Cardiac muscle cell (in vitro differentiated cells and primary cell): ENCODE data around the gene GMPS. TPM values are rescaled to one million over a fixed set of nuclear protein-coding genes. Genes with fewer than 3 reads are reported as not detected.

Experiments used
- DNase-seq, 2 donors: peaks; one replicate each; pipeline versions ENCODE4 v3.0.0 to v3.0.0-alpha.2; 2010 to 2017; ENCODE audit warnings: low read depth in 1 of 2, low spot score in 1 of 2
- H3K27ac ChIP-seq: fragments of 200-600 bp; sonication (generic); 2 replicates; pipeline ENCODE4 v1.5.1; 2016
- H3K27me3 ChIP-seq: fragments of 200-600 bp; sonication (generic); 2 replicates; pipeline ENCODE4 v1.6.0; 2016; ENCODE audit warnings: control low read depth
- H3K36me3 ChIP-seq: fragments of 200-600 bp; sonication (generic); 2 replicates; pipeline ENCODE4 v1.5.1; 2016; ENCODE audit warnings: control low read depth
- H3K4me1 ChIP-seq: fragments of 200-600 bp; sonication (generic); 2 replicates; pipeline ENCODE4 v1.8.1; 2017; ENCODE audit warnings: low read depth, mild to moderate bottlenecking, mixed run types
- H3K4me3 ChIP-seq: fragments of 200-600 bp; sonication (generic); 2 replicates; pipeline ENCODE4 v1.5.1; 2016; ENCODE audit warnings: mild to moderate bottlenecking
- H3K9me3 ChIP-seq: fragments of 200-600 bp; sonication (generic); 2 replicates; pipeline ENCODE4 v1.5.1; 2017; ENCODE audit warnings: low read depth, mild to moderate bottlenecking, control low read depth
- polyA plus RNA-seq: library from polyadenylated mRNA; unstranded; fragments of >200 nt; fragmentation: Nextera tagmentation; extraction: Ambion mirVana; gene quantifications from 2 replicates; pipeline ENCODE4 v1.2.1, GENCODE V29; 2016
- total RNA-seq: library from RNA; depleted of rRNA; stranded (reverse); fragments of >200 nt; gene quantifications from 2 replicates; pipeline ENCODE4 v1.2.3, GENCODE V29; 2016
- TF ChIP-seq, protein P1 (sequence below): IDR thresholded peaks from 2 replicates; pipeline ENCODE4 v1.5.1; 2012; ENCODE audit warnings: low read depth, mild to moderate bottlenecking, low read length

Gene GMPS
- total and polyA plus RNA-seq, 2 experiments from 2014 or later = 44.9 to 83.1 TPM

DNA sequence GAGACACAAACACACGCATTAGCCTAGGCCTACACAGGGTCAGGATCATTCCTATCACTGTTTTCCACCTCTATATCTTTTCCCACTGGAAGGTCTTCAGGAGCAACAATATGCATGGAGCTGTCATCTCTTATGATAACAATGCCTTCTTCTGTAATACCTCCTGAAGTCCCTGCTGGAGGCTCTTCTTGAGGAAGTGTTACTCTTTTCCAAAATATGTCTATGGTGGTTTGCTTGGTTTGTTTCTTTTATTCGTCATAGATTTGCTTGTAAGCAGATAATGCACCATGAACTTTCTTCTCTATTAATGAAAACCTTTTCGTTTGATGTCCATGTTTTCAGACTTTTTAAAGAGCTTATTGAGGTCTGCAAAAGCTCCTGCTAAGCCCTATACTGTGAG, 109.3 kb downstream of the GMPS start:
- H3K27ac ChIP-seq = no peak overlapping the region
- H3K9me3 ChIP-seq = no peaks in the 10 kb centered on the region
- no peaks in the 10 kb centered on the region for H3K27me3 ChIP-seq
- H3K4me1 ChIP-seq = no peaks in the 10 kb centered on the region
- TF ChIP-seq, protein P1, sequence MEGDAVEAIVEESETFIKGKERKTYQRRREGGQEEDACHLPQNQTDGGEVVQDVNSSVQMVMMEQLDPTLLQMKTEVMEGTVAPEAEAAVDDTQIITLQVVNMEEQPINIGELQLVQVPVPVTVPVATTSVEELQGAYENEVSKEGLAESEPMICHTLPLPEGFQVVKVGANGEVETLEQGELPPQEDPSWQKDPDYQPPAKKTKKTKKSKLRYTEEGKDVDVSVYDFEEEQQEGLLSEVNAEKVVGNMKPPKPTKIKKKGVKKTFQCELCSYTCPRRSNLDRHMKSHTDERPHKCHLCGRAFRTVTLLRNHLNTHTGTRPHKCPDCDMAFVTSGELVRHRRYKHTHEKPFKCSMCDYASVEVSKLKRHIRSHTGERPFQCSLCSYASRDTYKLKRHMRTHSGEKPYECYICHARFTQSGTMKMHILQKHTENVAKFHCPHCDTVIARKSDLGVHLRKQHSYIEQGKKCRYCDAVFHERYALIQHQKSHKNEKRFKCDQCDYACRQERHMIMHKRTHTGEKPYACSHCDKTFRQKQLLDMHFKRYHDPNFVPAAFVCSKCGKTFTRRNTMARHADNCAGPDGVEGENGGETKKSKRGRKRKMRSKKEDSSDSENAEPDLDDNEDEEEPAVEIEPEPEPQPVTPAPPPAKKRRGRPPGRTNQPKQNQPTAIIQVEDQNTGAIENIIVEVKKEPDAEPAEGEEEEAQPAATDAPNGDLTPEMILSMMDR = no peak
- H3K4me3 ChIP-seq = no peak overlapping the region
- no peaks in the 10 kb centered on the region for H3K36me3 ChIP-seq
- DNase-seq = no peak

DNA sequence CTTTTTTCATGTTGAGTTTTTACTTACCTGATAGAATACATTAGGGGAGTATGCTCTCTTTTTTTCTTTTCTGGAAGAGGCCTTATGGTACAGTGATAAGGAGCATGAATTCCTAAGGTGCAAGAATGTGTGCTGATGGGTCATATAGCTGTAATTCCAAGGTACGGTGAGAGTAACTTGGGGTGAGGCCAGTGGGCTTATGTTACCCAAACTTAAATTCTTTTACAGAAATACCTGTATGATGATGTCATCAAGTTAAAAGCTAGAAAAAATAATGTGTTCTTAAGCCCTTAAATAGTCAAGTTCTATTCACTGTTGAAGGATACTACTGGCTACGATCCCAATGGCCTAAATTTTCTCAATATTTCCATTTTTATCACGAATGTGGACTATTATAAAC, 111.2 kb downstream of the GMPS start:
- Histone ChIP-seq H3K4me1 (no peaks in the 10 kb centered on the region), H3K4me3 (no peak overlapping the region), H3K36me3 (no peaks in the 10 kb centered on the region), H3K27ac (no peak overlapping the region), H3K9me3 (no peaks in the 10 kb centered on the region), H3K27me3 (no peaks in the 10 kb centered on the region)
- TF ChIP-seq, protein P1 = no peak
- peak in 1 of 2 donors; percentile 3 for DNase-seq

DNA sequence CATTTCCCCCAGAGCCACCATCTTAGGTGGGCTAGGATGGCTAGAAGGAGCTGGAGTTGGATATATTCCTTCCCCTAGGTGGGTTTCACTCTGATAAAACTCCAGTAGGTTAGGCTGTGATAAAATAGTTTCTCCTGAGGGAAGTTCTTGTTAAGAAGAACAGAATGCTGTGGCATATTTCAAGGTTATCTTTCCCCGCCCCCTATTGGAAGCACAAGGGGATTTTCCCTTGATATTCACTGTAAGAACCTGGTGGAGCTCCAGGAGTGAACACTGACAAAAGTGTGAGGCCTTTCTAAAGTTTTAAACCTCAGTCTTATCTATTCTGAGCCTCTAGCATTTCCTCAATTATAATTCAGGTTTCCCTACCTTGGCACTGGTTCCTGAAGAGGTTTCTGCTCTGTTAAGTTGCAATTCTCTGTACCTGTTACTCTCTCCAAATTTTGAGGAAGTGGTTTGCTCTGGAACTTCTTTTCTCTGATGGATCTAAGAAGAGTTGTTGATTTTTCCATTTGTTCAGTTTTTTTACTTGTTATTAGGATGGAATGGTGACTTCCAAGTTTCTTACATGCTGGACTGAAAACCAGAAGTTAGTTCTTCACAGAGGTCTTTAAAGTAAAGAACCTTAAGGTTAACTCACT, 113.5 kb downstream of the GMPS start:
- H3K4me1 ChIP-seq = no peaks in the 10 kb centered on the region
- H3K27me3 ChIP-seq = no peaks in the 10 kb centered on the region
- peak; percentile 13 to 31 for DNase-seq
- no peak overlapping the region for H3K27ac ChIP-seq
- no peaks in the 10 kb centered on the region for H3K9me3 ChIP-seq
- TF ChIP-seq, protein P1 = no peak
- no peaks in the 10 kb centered on the region for H3K36me3 ChIP-seq
- no peak overlapping the region for H3K4me3 ChIP-seq

DNA sequence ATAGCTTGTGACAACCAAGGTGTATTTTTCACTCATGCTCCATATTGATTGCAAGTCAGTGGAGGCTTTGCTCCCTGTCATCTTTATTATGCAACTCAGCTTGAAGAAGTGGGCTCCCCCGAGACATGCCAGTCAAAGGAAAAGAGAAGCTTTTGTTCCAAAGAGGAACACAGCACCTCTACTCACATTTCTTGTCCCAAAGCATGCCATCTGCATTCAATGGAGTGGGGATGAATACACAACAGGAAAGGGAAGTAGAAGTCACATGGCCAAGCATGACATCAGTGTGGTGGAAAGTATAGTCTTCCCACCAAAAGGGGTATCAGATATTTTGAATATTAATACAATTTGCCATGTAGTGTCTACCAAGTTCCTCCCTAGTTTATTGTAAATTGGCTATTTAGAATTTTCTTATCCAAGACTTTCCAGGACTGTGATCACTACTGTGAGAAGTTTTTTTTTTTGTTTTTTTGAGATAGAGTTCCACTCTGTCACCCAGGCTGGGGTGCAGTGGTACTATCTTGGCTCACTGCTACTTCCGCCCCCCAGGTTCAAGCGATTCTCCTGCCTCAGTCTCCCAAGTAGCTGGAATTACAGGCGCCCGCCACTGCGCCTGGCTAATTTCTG, 114.5 kb downstream of the GMPS start:
- H3K27ac ChIP-seq = no peak overlapping the region
- no peak overlapping the region for H3K4me3 ChIP-seq
- TF ChIP-seq, protein P1 = no peak
- H3K4me1 ChIP-seq = no peaks in the 10 kb centered on the region
- DNase-seq = no peak
- H3K36me3 ChIP-seq = no peaks in the 10 kb centered on the region
- no peaks in the 10 kb centered on the region for H3K9me3 ChIP-seq
- H3K27me3 ChIP-seq = no peaks in the 10 kb centered on the region

DNA sequence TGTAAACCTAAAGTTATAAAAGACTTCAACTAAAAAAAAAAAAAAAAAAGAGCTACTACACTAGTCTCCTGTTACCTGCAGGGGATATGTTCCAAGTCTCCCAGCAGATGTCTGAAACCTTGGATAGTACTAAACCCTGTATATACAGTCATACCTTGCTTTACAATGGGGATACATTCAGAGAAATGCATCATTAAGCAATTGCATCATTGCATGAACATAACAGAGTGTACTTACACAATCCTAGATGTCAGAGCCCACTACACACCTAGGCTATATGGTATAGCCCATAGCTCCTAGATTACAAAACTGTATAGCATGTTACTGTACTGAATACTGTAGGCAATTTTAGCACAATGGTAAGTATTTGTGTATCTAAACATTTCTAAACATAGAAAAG, 119.1 kb downstream of the GMPS start:
- Histone ChIP-seq H3K9me3 (no peaks in the 10 kb centered on the region), H3K4me1 (no peaks in the 10 kb centered on the region), H3K27ac (no peak overlapping the region), H3K27me3 (no peaks in the 10 kb centered on the region), H3K4me3 (no peak overlapping the region), H3K36me3 (no peaks in the 10 kb centered on the region)
- TF ChIP-seq, protein P1 = no peak
- no peak for DNase-seq
